HL-60 (cell line): ENCODE data around the gene LIN9.
"Not testable (repeated sequence)": the region's sequence is repeated elsewhere in the genome, so short reads cannot be mapped to it uniquely, and the experiment has no call there.

Source experiments
- DNase-seq, 2 experiments: peaks; one replicate each; pipeline ENCODE4 v3.0.0-alpha.2; 2010 to 2020; ENCODE audit warnings: low read depth in 1 of 2, low spot score in 1 of 2
- H3K27ac ChIP-seq: fragments of 250-450 bp; sonication (Bioruptor Pico); replicated peaks from 2 replicates; pipeline ENCODE4 v1.5.1; 2020; ENCODE audit warnings: mild to moderate bottlenecking, moderate library complexity
- H3K27me3 ChIP-seq: fragments of 250-450 bp; sonication (Bioruptor Pico); 2 replicates; pipeline ENCODE4 v1.5.1; 2021; ENCODE audit warnings: mild to moderate bottlenecking, moderate library complexity; ENCODE audit not compliant: insufficient read depth, poor library complexity, severe bottlenecking
- H3K4me3 ChIP-seq: replicated peaks from 2 replicates; pipeline ENCODE4 v1.5.1; 2011; ENCODE audit warnings: mild to moderate bottlenecking, control low read depth, low read length; ENCODE audit not compliant: insufficient read depth
- GABPA ChIP-seq: IDR thresholded peaks from 2 replicates; pipeline ENCODE4 v1.6.1; 2012; ENCODE audit warnings: low read depth
- POLR2AphosphoS5 ChIP-seq: IDR thresholded peaks from 2 replicates; pipeline ENCODE4 v1.6.1; 2012; ENCODE audit warnings: low read depth
- SPI1 ChIP-seq: IDR thresholded peaks from 2 replicates; pipeline ENCODE4 v1.6.1; 2012; ENCODE audit warnings: low read depth, mild to moderate bottlenecking, borderline replicate concordance
- TF ChIP-seq, protein P1 (sequence below): IDR thresholded peaks from 2 replicates; pipeline ENCODE4 v1.6.1; 2012; ENCODE audit warnings: low read depth; ENCODE audit not compliant: insufficient replicate concordance
- TF ChIP-seq, protein P2 (sequence below): IDR thresholded peaks from one replicate; pipeline ENCODE4 v1.5.1; 2011; ENCODE audit warnings: low read length, control low read depth, inconsistent platforms; ENCODE audit not compliant: insufficient read depth

LIN9 gene

GRCh38 chr1:226203655-226204054, 105.3 kb downstream of the LIN9 start:
- H3K27me3 ChIP-seq: no peaks in the 10 kb centered on the region

DNA sequence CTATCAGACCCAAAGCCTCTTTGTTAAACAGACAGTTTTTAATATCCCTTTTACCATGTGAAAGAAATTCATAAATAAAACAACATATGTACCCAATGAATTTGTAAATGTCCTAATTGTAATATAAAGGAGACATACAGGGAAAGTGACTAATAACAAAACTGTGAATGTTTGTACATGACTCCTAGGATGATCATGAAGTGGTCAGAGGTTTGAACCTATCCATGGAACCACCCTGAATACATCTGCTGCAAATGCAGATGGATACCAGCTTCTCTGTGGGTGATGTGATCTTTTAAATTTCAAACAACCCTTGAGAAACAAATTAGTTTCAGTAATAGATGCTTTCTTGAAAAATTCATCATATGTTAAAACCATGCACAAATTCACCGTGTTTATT, 105.7 kb downstream of the LIN9 start:
- no peak for DNase-seq
- H3K4me3 ChIP-seq: no peak overlapping the region
- TF ChIP-seq GABPA (no peak), POLR2AphosphoS5 (no peak), SPI1 (no peak)
- TF ChIP-seq, protein P1, sequence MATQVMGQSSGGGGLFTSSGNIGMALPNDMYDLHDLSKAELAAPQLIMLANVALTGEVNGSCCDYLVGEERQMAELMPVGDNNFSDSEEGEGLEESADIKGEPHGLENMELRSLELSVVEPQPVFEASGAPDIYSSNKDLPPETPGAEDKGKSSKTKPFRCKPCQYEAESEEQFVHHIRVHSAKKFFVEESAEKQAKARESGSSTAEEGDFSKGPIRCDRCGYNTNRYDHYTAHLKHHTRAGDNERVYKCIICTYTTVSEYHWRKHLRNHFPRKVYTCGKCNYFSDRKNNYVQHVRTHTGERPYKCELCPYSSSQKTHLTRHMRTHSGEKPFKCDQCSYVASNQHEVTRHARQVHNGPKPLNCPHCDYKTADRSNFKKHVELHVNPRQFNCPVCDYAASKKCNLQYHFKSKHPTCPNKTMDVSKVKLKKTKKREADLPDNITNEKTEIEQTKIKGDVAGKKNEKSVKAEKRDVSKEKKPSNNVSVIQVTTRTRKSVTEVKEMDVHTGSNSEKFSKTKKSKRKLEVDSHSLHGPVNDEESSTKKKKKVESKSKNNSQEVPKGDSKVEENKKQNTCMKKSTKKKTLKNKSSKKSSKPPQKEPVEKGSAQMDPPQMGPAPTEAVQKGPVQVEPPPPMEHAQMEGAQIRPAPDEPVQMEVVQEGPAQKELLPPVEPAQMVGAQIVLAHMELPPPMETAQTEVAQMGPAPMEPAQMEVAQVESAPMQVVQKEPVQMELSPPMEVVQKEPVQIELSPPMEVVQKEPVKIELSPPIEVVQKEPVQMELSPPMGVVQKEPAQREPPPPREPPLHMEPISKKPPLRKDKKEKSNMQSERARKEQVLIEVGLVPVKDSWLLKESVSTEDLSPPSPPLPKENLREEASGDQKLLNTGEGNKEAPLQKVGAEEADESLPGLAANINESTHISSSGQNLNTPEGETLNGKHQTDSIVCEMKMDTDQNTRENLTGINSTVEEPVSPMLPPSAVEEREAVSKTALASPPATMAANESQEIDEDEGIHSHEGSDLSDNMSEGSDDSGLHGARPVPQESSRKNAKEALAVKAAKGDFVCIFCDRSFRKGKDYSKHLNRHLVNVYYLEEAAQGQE: no peak
- TF ChIP-seq, protein P2, sequence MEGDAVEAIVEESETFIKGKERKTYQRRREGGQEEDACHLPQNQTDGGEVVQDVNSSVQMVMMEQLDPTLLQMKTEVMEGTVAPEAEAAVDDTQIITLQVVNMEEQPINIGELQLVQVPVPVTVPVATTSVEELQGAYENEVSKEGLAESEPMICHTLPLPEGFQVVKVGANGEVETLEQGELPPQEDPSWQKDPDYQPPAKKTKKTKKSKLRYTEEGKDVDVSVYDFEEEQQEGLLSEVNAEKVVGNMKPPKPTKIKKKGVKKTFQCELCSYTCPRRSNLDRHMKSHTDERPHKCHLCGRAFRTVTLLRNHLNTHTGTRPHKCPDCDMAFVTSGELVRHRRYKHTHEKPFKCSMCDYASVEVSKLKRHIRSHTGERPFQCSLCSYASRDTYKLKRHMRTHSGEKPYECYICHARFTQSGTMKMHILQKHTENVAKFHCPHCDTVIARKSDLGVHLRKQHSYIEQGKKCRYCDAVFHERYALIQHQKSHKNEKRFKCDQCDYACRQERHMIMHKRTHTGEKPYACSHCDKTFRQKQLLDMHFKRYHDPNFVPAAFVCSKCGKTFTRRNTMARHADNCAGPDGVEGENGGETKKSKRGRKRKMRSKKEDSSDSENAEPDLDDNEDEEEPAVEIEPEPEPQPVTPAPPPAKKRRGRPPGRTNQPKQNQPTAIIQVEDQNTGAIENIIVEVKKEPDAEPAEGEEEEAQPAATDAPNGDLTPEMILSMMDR: no peak
- no peaks in the 10 kb centered on the region for H3K27me3 ChIP-seq
- no peak overlapping the region for H3K27ac ChIP-seq

More at GRCh38 chr1:226203655-226204054, 105.3 kb downstream of the LIN9 start:
- DNase-seq: no peak
- Histone ChIP-seq H3K27ac (no peak overlapping the region), H3K4me3 (no peak overlapping the region)
- TF ChIP-seq SPI1 (no peak), GABPA (no peak)
- TF ChIP-seq, protein P2: no peak
- TF ChIP-seq, protein P1: no peak

- DNase-seq: not testable (repeated sequence)
These were observed 106.3 kb downstream of the LIN9 start for GRCh38 chr1:226202666-226203065.

DNA sequence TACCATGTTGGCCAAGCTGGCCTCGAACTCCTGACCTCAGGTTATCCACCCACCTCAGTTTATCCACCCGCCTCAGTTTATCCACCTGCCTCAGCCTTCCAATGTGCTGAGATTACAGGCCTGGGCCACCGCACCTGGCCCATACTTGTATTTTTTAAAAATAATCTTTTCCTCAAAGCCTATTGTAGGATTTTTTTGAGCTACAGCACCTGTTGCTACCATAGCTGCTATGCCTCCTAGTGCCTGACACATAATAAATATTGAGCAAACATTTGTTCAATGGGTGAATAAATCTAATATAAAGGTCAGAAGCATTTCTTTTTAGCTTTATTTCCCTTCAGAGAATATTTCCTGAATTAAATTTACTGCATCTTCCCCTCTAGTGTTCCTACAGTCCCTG, 106.7 kb downstream of the LIN9 start:
- no peak for DNase-seq
- H3K4me3 ChIP-seq: no peak overlapping the region
- H3K27me3 ChIP-seq: no peaks in the 10 kb centered on the region
- TF ChIP-seq, protein P2: no peak
- TF ChIP-seq POLR2AphosphoS5 (no peak), GABPA (no peak), SPI1 (no peak)
- TF ChIP-seq, protein P1: no peak
- H3K27ac ChIP-seq: no peak overlapping the region

More at GRCh38 chr1:226202666-226203065, 106.3 kb downstream of the LIN9 start:
- not testable (repeated sequence) for H3K27me3 ChIP-seq, H3K27ac ChIP-seq, H3K4me3 ChIP-seq
